HG03175 (cell line): Measurements from ENCODE around the gene TUBB4B.
"Not testable (repeated sequence)": the region's sequence is repeated elsewhere in the genome, so short reads cannot be mapped to it uniquely, and the experiment has no call there.

Experiments used
- ATAC-seq: cut with Tn5 transposase; IDR thresholded peaks from one replicate; pipeline ENCODE4 v1.9.1; 2021; ENCODE audit warnings: mild to moderate bottlenecking, moderate library complexity; ENCODE audit not compliant: unreplicated experiment

TUBB4B gene

DNA sequence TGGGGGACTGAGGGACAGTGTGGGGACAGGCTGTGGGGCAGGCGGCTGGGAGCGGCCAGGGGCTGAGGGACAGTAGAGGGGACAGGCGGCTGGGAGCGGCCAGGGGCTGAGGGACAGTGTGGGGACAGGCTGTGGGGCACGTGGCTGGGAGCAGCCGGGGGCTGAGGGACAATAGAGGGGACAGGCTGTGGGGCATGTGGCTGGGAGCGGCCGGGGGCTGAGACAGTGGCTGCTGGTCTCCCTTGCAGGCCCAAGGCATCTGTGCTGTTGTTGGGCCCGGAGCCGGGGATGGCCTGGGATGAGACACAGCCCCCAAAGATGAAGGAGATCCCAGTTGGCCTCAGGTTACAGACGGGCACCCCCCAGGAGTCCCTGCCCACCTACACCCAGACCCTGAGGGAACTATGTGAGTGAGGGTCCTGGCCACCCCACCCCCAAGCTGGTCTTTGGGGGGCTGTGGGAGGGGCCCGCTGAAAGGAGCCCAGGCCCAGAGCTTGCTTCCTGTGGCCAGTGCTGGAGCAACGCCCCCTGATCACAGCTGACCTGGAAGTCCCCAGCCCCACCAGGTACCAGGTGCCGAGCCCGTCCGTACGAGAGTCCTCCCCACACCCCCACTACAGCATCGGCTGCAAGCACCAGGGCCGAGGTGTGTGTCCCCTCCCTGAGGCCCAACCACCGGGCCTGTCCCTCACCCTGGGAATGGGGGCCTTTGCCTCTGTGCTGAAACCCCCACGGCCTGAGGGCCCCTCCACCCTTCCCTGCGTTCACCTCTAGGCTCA lies 10.6 kb downstream of the TUBB4B start:
- no peak for ATAC-seq

DNA sequence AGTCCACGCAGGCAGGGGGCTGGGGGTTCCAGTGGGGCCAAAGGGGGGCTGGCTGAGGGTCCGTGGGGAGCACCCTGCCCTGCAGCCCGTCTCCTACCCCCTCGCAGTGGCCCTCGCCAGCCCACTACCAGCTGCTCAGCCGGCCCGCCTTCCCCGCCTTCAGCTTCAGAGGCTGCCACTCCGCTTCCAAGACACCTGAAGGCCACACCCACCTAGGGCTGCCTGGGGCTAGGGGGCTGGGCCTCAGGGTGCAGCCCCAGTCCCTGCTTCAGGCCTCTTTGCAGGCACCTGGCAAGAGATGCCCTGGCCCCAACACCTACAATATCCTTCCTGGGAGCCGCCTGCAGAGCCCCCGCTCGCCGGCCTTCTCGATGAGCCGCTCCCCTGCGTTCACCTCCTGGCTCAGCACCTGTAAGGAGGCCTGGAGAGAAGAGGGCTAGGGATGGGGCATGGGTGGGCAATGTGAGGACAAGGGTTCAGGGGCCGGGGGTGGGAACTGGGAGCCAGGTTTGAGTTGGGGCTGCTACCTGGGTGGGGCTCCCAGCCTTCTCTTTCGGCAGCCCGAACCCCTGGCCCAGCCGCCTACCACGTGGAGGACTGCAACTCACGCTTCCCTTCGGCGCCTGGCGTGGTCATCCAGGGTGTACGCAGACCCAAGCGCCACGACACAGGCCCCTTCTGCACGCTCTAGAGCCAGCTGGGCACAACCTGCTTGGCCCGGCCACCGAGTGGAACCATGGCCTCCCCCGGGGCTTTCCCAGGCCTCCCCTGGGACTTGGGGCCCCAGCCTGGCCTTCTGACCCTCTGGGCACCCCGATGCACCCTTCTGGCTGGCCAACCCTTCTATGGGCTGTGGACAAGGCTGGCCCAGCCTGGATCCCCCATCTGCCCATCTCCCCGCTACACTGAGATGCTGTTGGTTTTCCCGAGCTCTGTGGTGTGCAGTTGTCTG lies 11.7 kb downstream of the TUBB4B start:
- no peak for ATAC-seq

DNA sequence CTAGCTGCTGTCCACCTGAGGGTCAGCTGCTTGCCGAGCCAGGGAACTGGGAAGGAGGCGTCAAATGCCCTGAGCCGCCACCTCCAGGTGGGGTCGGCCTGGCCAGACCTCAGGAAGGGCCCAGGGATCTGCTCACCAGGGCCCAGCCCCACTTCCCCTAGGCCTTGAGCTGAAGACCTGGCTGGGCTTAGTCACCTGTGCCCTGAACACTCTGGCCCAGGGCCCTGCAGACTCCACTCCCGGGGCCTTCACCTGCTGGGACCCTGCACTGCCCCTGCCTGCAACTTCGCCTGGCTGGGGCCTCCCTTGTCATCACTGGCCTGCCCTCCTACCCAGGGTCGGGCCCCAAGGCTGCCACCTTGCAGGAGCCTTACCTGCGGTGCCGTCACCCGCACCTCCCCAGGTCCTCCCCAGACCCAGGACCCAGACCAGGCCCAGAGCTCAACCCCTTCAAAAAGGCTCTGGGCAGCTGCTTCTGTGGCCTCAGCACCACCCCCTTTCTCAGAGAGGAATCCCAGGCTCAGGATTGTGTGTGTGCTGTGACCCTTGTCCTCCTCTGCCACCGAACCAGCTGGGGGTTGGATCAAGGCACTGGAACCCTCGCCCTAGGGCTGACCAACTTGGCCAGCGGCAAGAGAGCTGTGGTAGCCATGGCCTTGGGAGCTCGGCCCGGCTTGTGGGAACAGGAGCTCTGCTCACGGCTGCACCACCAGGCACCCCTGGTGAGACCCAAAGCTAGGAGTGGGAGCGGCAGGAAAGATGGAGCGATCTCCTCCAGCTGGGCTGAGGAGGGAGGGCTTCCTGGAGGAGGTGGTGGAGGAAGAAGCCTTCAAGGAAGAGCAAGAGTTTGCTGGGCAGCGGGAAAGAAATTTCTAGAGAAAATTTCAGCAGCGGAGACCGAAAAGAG lies 12.9 kb downstream of the TUBB4B start:
- no peak for ATAC-seq

- peak; percentile 77 for ATAC-seq
These were observed 13.7 kb downstream of the TUBB4B start, which contains the start of gene NELFB for GRCh38 chr9:137254624-137255447. TSS of gene NELFB (plus strand) at chr9:137255327.

GRCh38 chr9:137255448-137256114 lies 14.5 kb downstream of the TUBB4B start:
- peak; percentile 37 for ATAC-seq

DNA sequence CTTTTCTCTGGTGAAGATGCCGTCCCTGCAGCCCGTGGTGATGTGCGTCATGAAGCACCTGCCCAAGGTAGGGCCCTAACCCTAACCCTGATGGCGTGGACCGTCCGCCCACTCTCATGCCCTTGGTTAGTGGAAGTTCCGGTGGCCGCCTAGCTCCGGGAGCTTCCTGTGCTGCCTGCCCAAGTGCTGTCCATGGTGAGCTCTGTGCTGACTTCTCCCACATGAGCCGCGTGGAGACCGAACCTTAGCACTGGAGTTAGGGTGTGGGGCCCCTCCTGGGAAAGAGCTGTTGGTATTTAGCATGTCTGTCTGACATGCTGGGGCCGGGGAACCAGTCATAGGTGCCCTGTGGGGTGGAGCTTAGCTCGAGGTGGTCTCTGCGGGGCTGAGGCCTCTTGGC lies 15.3 kb downstream of the TUBB4B start:
- ATAC-seq, result no peak

- ATAC-seq, result no peak
These were observed 15.8 kb downstream of the TUBB4B start for GRCh38 chr9:137256856-137257255.

DNA sequence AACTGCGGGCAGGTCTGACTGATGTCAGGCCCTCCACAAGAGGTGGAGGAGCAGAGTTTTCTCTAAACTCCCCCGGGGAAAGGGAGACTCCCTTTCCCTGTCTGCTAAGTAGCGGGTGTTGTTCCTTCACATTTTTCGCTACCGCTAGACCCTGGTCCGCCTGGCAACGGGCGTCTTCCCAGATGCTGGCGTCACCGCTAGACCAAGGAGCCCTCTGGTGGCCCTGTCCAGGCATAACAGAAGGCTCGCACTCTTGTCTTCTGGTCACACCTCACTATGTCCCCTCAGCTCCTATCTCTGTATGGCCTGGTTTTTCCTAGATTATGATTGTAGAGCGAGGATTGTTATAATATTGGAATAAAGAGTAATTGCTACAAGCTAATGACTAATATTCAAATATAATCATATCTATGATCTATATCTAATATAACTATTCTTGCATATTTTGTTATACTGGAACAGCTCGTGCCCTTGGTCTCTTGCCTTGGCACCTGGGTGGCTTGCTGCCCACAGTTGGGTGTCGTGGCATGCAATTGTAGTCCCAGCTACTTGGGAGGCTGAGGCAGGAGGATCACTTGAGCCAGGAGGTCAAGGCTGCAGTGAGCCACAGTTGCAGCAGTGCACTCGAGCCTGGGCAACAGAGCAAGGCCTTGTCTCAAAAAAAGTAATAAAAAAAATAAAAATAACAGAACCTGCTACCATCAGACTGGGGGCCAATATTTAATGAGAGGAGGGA lies 21.3 kb downstream of the TUBB4B start:
- ATAC-seq, result not testable (repeated sequence)

DNA sequence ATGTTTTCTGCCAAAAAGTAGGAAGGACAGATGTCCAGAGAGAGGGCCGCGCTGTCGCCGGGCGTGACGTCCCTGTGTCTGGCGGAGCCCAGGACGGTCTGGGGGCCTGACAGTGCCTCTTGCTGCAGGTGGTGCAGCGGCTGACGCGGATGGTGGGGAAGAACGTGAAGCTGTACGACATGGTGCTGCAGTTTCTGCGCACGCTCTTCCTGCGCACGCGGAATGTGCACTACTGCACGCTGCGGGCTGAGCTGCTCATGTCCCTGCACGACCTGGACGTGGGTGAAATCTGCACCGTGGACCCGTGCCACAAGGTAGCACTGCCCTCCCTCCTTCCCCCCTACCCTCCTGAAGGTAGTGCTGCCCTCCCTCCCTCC lies 21.8 kb downstream of the TUBB4B start:
- ATAC-seq, result no peak

DNA sequence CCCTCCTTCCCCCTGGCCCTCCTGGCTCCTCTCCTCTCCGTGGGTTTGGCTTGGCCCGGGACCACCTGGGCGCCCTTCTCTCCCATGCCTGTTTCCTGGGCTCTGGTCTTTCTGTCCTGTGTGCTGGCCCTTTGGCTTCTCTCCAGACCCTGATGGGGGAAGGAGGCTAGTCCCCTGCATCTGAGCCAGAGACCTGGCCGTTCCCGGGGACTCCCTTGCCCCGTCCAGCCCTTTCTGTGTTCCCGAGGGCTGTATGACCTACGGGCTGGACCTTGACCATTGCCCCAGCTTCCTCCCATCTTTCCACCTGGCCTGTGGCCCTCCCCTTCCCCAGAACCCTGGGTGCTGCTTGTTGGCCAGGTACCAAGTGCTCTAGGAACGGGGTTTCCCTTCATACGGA lies 22.4 kb downstream of the TUBB4B start:
- ATAC-seq, result no peak

DNA sequence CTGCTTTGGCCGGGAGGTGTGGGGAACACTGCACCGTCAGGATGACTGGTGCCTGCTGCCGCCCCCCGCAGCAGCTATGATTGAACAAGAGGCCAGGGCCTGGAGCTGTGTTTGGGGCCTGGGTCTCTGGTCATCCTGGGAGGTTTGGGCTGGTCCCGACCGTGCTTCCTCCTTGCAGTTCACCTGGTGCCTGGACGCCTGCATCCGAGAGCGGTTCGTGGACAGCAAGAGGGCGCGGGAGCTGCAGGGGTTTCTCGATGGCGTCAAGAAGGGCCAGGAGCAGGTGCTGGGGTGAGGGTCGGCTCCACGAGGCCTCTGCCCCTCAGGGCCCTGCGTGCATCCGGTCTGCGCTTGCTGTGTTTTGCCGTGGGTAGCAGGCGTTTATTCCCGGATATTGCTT lies 23.0 kb downstream of the TUBB4B start:
- no peak for ATAC-seq

DNA sequence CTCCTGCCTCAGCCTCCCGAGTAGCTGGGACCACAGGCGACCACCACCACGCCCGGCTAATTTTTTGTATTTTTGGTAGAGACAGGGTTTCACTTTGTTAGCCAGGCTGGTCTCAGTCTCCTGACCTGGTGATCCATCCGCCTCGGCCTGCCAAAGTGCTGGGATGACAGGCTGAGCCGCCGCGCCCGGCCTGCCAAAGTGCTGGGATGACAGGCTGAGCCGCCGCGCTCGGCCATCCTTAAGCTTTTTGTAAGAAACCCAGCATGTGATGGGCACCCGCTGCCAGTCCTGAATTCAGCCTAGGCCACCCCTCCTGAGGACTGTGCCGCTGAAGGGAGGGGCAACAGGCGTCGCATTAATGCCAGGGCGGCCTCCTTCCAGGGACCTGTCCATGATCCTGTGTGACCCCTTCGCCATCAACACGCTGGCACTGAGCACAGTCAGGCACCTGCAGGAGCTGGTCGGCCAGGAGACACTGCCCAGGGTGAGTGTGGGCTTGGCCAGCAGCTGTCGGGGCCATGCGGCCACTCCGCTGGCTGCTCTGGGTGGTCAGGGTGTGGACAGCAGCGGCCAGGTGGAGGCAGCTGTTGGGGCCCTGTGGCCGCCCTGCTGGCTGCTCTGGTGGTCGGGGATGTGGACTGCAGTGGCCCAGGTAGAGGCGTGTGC lies 24.5 kb downstream of the TUBB4B start:
- no peak for ATAC-seq

DNA sequence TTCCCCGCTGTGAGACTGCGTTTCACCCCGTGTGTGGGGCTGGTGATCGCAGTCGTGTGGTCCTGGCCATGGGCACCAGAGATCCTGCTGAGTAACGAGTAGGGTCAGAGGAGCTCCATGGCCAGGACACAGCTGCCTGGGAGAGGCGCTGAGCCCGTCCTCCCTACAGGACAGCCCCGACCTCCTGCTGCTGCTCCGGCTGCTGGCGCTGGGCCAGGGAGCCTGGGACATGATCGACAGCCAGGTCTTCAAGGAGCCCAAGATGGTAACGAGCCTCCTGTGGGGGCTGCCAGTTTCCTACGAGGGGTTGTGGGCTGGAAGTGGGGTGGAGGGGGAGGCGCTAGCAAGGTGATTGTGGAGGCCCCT lies 25.1 kb downstream of the TUBB4B start:
- ATAC-seq, result no peak

- no peak for ATAC-seq
These were observed 25.7 kb downstream of the TUBB4B start for GRCh38 chr9:137266585-137267453.

- ATAC-seq, result peak; percentile 40
These were observed 26.9 kb downstream of the TUBB4B start for GRCh38 chr9:137267933-137268355.

DNA sequence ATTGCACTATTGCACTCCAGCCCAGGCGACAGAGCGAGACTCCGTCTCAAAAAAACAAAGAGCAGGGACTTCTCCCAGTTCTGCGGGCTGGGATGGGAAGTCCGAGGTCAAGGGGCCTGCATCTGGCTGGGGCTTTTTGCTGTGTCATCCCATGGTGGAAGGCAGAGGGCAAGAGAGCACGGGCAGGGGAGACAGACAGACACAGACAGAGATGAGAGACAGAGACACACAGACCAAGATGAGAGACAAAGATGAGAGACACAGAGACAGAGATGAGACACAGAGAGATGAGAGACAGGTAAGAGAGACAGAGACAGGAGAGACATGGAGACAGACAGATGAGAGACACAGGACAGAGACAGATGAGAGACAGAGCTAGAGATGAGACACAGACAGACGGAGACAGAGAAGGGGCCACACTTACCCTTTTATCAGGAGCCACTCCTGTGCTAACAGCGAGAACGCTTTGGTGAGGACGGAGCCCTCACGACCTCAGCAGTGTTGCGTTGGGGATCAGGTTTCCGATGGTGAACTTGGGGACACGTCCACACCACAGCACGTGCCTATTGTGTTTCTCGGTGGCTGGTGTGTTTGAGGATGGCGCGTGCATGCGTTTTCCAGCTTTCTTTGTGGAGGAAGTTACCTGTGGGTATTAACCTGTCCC lies 27.6 kb downstream of the TUBB4B start:
- ATAC-seq, result no peak
